ENCODE measurements around the gene SIAH2. TPM values are rescaled to one million over a fixed set of nuclear protein-coding genes. Genes with fewer than 3 reads are reported as not detected.
"Not testable (repeated sequence)": the region's sequence is repeated elsewhere in the genome, so short reads cannot be mapped to it uniquely, and the experiment has no call there.

Gene SIAH2
- total RNA-seq (2014; rRNA removed) = 21.0 and 22.1 TPM in 2 replicates
- 11.9 TPM for polyA plus RNA-seq (2012)

- peak; percentile 93 for DNase-seq (ENCODE audit: low read depth)
These were observed at the start of gene SIAH2 for GRCh38 chr3:150763122-150763840. Gene SIAH2, minus strand, starts transcription at chr3:150763169. Its CDS starts 320 bp downstream, at chr3:150762849.

- no peak for DNase-seq (ENCODE audit: low read depth)
These were observed 49.0 kb upstream of the SIAH2 start for GRCh38 chr3:150811984-150812383.

GRCh38 chr3:150810641-150811040 is 47.7 kb upstream of the SIAH2 start:
- no peak for DNase-seq (ENCODE audit: low read depth)

GRCh38 chr3:150806185-150806835 is 43.3 kb upstream of the SIAH2 start:
- DNase-seq (ENCODE audit: low read depth) = no peak

GRCh38 chr3:150805354-150805753 is 42.4 kb upstream of the SIAH2 start:
- DNase-seq (ENCODE audit: low read depth) = no peak

- DNase-seq (ENCODE audit: low read depth) = no peak
These were observed 40.5 kb upstream of the SIAH2 start for GRCh38 chr3:150803440-150803985.

GRCh38 chr3:150800722-150801121 is 37.8 kb upstream of the SIAH2 start:
- DNase-seq (ENCODE audit: low read depth) = no peak

GRCh38 chr3:150798122-150798618 is 35.2 kb upstream of the SIAH2 start:
- no peak for DNase-seq (ENCODE audit: low read depth)

- DNase-seq (ENCODE audit: low read depth) = no peak
These were observed 34.2 kb upstream of the SIAH2 start for GRCh38 chr3:150797155-150797554.

- DNase-seq (ENCODE audit: low read depth) = not testable (repeated sequence)
These were observed 33.6 kb upstream of the SIAH2 start for GRCh38 chr3:150796527-150796926.

GRCh38 chr3:150793641-150794040 is 30.7 kb upstream of the SIAH2 start:
- DNase-seq (ENCODE audit: low read depth) = no peak

- no peak for DNase-seq (ENCODE audit: low read depth)
These were observed 27.7 kb upstream of the SIAH2 start for GRCh38 chr3:150790629-150791028.

- DNase-seq (ENCODE audit: low read depth) = no peak
These were observed 26.5 kb upstream of the SIAH2 start for GRCh38 chr3:150789451-150789850.

- DNase-seq (ENCODE audit: low read depth) = peak; percentile 58
These were observed 24.9 kb upstream of the SIAH2 start for GRCh38 chr3:150787741-150788370.

GRCh38 chr3:150786791-150787190 is 23.8 kb upstream of the SIAH2 start:
- DNase-seq (ENCODE audit: low read depth) = no peak

- no peak for DNase-seq (ENCODE audit: low read depth)
These were observed 21.8 kb upstream of the SIAH2 start for GRCh38 chr3:150784747-150785125.

GRCh38 chr3:150783920-150784746 is 21.2 kb upstream of the SIAH2 start:
- no peak for DNase-seq (ENCODE audit: low read depth)

GRCh38 chr3:150783316-150783715 is 20.3 kb upstream of the SIAH2 start:
- DNase-seq (ENCODE audit: low read depth) = no peak

GRCh38 chr3:150779402-150779858 is 16.5 kb upstream of the SIAH2 start:
- DNase-seq (ENCODE audit: low read depth) = no peak

GRCh38 chr3:150778793-150779401 is 15.9 kb upstream of the SIAH2 start:
- DNase-seq (ENCODE audit: low read depth) = no peak
